SK-N-SH (cell line): Measurements from ENCODE around the gene MACROD2. TPM values are rescaled to one million over a fixed set of nuclear protein-coding genes. Genes with fewer than 3 reads are reported as not detected.

Experiments used
- CTCF ChIA-PET: fragments of 300-600, 350-600 bp; formaldehyde crosslinking; extraction: SDS; loops from one replicate; lab custom pipeline; 2021; lab: Yijun Ruan, JAX
- POLR2A ChIA-PET: fragments of 350-600 bp; sonication (Branson Sonifier 250); formaldehyde crosslinking; extraction: SDS; loops from one replicate; lab custom pipeline; 2020; ENCODE audit warnings: antibody characterized with exemption, inconsistent platforms; lab: Yijun Ruan, JAX
- DNase-seq: peaks from one replicate; pipeline ENCODE4 v3.0.0; 2012
- H2AFZ ChIP-seq: fragments of 200-600 bp; sonication (generic); 2 replicates; pipeline ENCODE4 v1.8.1; 2016; ENCODE audit warnings: antibody characterized with exemption, mild to moderate bottlenecking, low read depth
- H3F3A ChIP-seq: fragments of 200-600 bp; sonication (generic); replicated peaks from 2 replicates; pipeline ENCODE3; 2016; ENCODE audit warnings: antibody characterized with exemption, mild to moderate bottlenecking; ENCODE audit not compliant: insufficient read depth
- H3K27ac ChIP-seq, 2 experiments: fragments of 200-500 bp in 1 of 2; fragments of 200-600 bp in 1 of 2; sonication (Bioruptor generic) in 1 of 2; sonication (generic), shearing (Covaris generic) in 1 of 2; 2 replicates each; pipeline versions ENCODE4 v1.5.1 to v1.6.1; 2014 to 2016; ENCODE audit warnings: low read depth in 2 of 2, inconsistent platforms in 1 of 2, low read length in 1 of 2, mild to moderate bottlenecking in 1 of 2, mixed read lengths in 1 of 2
- H3K27me3 ChIP-seq: fragments of 200-600 bp; sonication (generic), shearing (Covaris generic); 2 replicates; pipeline ENCODE4 v1.6.1; 2016; ENCODE audit warnings: mixed run types; ENCODE audit not compliant: insufficient read depth
- H3K36me3 ChIP-seq, 2 experiments: fragments of 200-500 bp in 1 of 2; fragments of 200-600 bp in 1 of 2; sonication (Bioruptor generic) in 1 of 2; sonication (generic) in 1 of 2; replicated peaks in 1 of 2; 2 replicates each; pipeline versions ENCODE3 to v1.5.1; 2014 to 2016; ENCODE audit warnings: low read length in 1 of 2, mild to moderate bottlenecking in 1 of 2; ENCODE audit not compliant: insufficient read depth in 2 of 2, control insufficient read depth in 1 of 2
- H3K4me1 ChIP-seq, 2 experiments: fragments of 200-500 bp in 1 of 2; fragments of 200-600 bp in 1 of 2; sonication (Bioruptor generic) in 1 of 2; sonication (generic), shearing (Covaris generic) in 1 of 2; 2 replicates each; pipeline versions ENCODE4 v1.5.1 to v1.6.1; 2014 to 2016; ENCODE audit warnings: low read depth in 1 of 2, low read length in 1 of 2, mixed run types in 1 of 2; ENCODE audit not compliant: insufficient read depth in 2 of 2, control insufficient read depth in 1 of 2
- H3K4me2 ChIP-seq: fragments of 200-600 bp; sonication (generic), shearing (Covaris generic); 2 replicates; pipeline ENCODE4 v1.6.1; 2017; ENCODE audit warnings: mixed run types
- H3K4me3 ChIP-seq, 2 experiments: fragments of 200-500 bp in 1 of 2; fragments of 200-600 bp in 1 of 2; sonication (Bioruptor generic) in 1 of 2; sonication (generic), shearing (Covaris generic) in 1 of 2; 2 replicates each; pipeline versions ENCODE4 v1.5.1 to v1.8.1; 2014 to 2016; ENCODE audit warnings: low read depth in 2 of 2, inconsistent platforms in 1 of 2, low read length in 1 of 2, mild to moderate bottlenecking in 1 of 2, mixed read lengths in 1 of 2, moderate library complexity in 1 of 2
- H3K79me2 ChIP-seq: fragments of 200-600 bp; sonication (generic); 2 replicates; pipeline ENCODE4 v1.8.1; 2017; ENCODE audit warnings: mild to moderate bottlenecking; ENCODE audit not compliant: insufficient read depth
- H3K9ac ChIP-seq: fragments of 200-600 bp; sonication (generic); 2 replicates; pipeline ENCODE4 v1.6.1; 2017; ENCODE audit warnings: mixed run types
- H3K9me2 ChIP-seq: fragments of 200-600 bp; sonication (generic); 2 replicates; pipeline ENCODE4 v1.6.1; 2017; ENCODE audit warnings: mixed run types
- H3K9me3 ChIP-seq: fragments of 200-600 bp; sonication (generic); 2 replicates; pipeline ENCODE4 v1.6.1; 2017; ENCODE audit warnings: mixed run types, mild to moderate bottlenecking, moderate library complexity
- H4K20me1 ChIP-seq: fragments of 200-600 bp; sonication (generic); 2 replicates; pipeline ENCODE4 v1.6.1; 2017; ENCODE audit warnings: mild to moderate bottlenecking, mixed run types; ENCODE audit not compliant: insufficient read depth
- CHD2 ChIP-seq: fragments of 150-350 bp; IDR thresholded peaks from 2 replicates; pipeline ENCODE4 v1.6.1; 2018; ENCODE audit warnings: low read length; ENCODE audit not compliant: partially characterized antibody
- ELF1 ChIP-seq: IDR thresholded peaks from 2 replicates; pipeline ENCODE4 v1.4.0; 2012
- EP300 ChIP-seq, 2 experiments: IDR thresholded peaks; 2 replicates each; pipeline versions ENCODE4 v1.4.0 to v1.6.1; 2012; ENCODE audit warnings: borderline replicate concordance in 1 of 2, low read depth in 1 of 2, low read length in 1 of 2
- FOSL2 ChIP-seq: IDR thresholded peaks from 2 replicates; pipeline ENCODE4 v1.4.0; 2012; ENCODE audit warnings: low read depth, mild to moderate bottlenecking, moderate library complexity, borderline replicate concordance
- FOXJ3 ChIP-seq: sonication (generic); formaldehyde crosslinking; IDR thresholded peaks from 2 replicates; pipeline ENCODE4 v1.5.1; 2020; ENCODE audit warnings: mild to moderate bottlenecking, missing genetic modification reagents
- GABPA ChIP-seq: IDR thresholded peaks from 2 replicates; pipeline ENCODE4 v1.4.0; 2012; ENCODE audit warnings: low read depth, mild to moderate bottlenecking
- GATA2 ChIP-seq: sonication (generic); formaldehyde crosslinking; IDR thresholded peaks from 2 replicates; pipeline ENCODE4 v1.5.0; 2020; ENCODE audit warnings: mild to moderate bottlenecking, missing genetic modification reagents
- MAX ChIP-seq: IDR thresholded peaks from 2 replicates; pipeline ENCODE4 v1.4.0; 2012; ENCODE audit warnings: low read depth
- NRF1 ChIP-seq: IDR thresholded peaks from 2 replicates; pipeline ENCODE4 v1.6.1; 2012; ENCODE audit warnings: low read depth, mild to moderate bottlenecking, low read length
- RAD21 ChIP-seq: IDR thresholded peaks from 2 replicates; pipeline ENCODE4 v1.6.1; 2012; ENCODE audit warnings: mild to moderate bottlenecking, low read length
- RCOR1 ChIP-seq: fragments of 150-350 bp; IDR thresholded peaks from 2 replicates; pipeline ENCODE4 v1.6.1; 2017; ENCODE audit warnings: antibody characterized with exemption, low read length
- REST ChIP-seq: IDR thresholded peaks from 2 replicates; pipeline ENCODE4 v1.6.1; 2012; ENCODE audit warnings: mild to moderate bottlenecking, low read depth, low read length, moderate library complexity
- RFX5 ChIP-seq: IDR thresholded peaks from 2 replicates; pipeline ENCODE4 v1.6.1; 2012; ENCODE audit warnings: mild to moderate bottlenecking, improper control_type of control experiment, low read length
- RXRA ChIP-seq: IDR thresholded peaks from 2 replicates; pipeline ENCODE4 v1.4.0; 2012; ENCODE audit warnings: low read depth, mild to moderate bottlenecking, borderline replicate concordance
- TAF1 ChIP-seq: IDR thresholded peaks from 2 replicates; pipeline ENCODE4 v1.6.1; 2012; ENCODE audit warnings: low read depth, mild to moderate bottlenecking, low read length, moderate library complexity, borderline replicate concordance
- TCF12 ChIP-seq: IDR thresholded peaks from 2 replicates; pipeline ENCODE4 v1.4.0; 2012
- TEAD4 ChIP-seq: IDR thresholded peaks from 2 replicates; pipeline ENCODE4 v1.4.0; 2012; ENCODE audit warnings: mild to moderate bottlenecking, borderline replicate concordance; ENCODE audit not compliant: insufficient read depth
- YY1 ChIP-seq: IDR thresholded peaks from 2 replicates; pipeline ENCODE4 v1.4.0; 2012; ENCODE audit warnings: low read depth, mild to moderate bottlenecking
- ZBTB33 ChIP-seq: IDR thresholded peaks from 2 replicates; pipeline ENCODE4 v1.4.0; 2012; ENCODE audit warnings: low read depth, borderline replicate concordance
- WGBS: methylation state at CpG from one replicate; pipeline ENCODE4 v1.1.6; 2017; ENCODE audit warnings: low lambda C conversion rate; 5-methylcytosine and 5-hydroxymethylcytosine counted together
- polyA plus RNA-seq, 3 experiments: library from polyadenylated mRNA; depleted of rRNA; stranded (reverse); fragments of >200 nt; gene quantifications; 2 replicates each; pipeline ENCODE4 v1.2.3, GENCODE V29; 2012

MACROD2 gene
- polyA plus RNA-seq, 1 of the 3 experiments (the other 2 are of a cell fraction) = 0.33 TPM

DNA sequence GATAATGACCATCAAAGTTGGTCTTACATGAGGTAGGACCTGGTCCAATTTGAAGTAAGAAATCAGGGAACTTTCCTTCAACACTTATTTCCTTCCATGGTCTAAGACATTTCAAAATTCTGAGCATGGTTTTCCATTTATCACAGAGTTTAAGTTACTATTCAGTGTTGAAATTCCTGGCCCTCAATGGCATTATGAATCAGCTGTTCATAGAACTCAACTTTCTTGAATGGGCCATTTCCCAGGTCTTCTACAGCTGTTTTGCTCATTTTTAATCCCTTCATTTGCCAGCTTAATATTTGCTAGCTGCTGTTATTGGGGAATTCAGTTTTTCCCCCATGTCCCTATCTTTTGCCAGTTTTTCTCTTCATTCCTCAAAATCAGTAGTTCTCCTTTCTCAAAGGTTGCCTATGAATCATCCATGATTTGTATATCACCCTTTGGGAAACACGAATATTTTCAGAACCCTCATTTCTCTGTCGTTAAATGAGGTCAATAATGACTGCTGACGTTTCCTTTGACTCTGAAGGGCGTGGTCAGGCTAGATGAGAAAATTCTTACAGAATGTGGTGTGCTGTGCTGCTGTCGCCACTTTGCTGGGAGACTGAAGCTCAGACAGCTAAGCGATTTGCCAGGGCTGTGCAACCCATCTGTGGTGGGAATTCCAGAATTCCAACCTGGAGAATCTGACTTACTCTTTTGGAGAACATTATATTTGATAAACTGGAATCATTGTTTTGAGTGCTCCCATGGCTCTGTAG is 558.6 kb downstream of the MACROD2 start:
- no peaks in the 10 kb centered on the region for H3K9me3 ChIP-seq
- no peak for TF ChIP-seq YY1
- TF ChIP-seq RAD21 = no peak
- no peak for TF ChIP-seq REST
- no peak for TF ChIP-seq FOXJ3
- TF ChIP-seq TAF1 = no peak
- TF ChIP-seq GABPA = no peak
- no peak for TF ChIP-seq CHD2
- TF ChIP-seq, all 33 proteins: peak for 0
- CTCF ChIA-PET = no interaction called here
- H3K4me1 ChIP-seq = no peaks in the 10 kb centered on the region
- H3K4me2 ChIP-seq = no peak overlapping the region
- no peaks in the 10 kb centered on the region for H4K20me1 ChIP-seq
- H2AFZ ChIP-seq = no peak overlapping the region
- H3K4me3 ChIP-seq = no peak overlapping the region
- no peak overlapping the region for H3K27ac ChIP-seq
- POLR2A ChIA-PET = no interaction called here
- H3K9ac ChIP-seq = no peak overlapping the region
- 57% methylated on average over 6 of the region's 6 CpGs for WGBS
- no peaks in the 10 kb centered on the region for H3F3A ChIP-seq
- DNase-seq = no peak
- no peaks in the 10 kb centered on the region for H3K79me2 ChIP-seq
- H3K9me2 ChIP-seq = no peaks in the 10 kb centered on the region
- H3K27me3 ChIP-seq = no peaks in the 10 kb centered on the region
- no peaks in the 10 kb centered on the region for H3K36me3 ChIP-seq

DNA sequence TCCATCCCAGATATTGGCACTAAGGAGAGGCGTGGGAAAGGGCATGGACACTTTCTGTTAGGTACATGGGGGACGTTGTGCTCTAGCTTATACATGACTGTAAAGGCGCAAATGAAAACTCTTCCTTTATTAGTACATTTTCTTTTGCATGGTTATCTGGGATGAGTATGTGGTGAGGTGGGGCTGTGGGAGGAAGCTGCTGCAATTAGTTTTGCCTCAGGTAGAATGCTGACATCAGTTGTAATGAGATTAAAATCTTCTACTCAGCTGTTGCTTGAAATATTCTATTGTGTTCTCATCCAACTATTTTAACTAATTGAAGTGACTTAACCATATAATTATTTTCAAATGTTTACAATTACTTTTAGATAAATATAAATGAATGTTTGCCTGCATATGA is 560.4 kb downstream of the MACROD2 start:
- H3K9me2 ChIP-seq = no peaks in the 10 kb centered on the region
- ChIA-PET CTCF (interaction anchor here (0.8 kb wide), 1 partner anchor 21 kb away, joined by 3 read pairs; no protein-coding TSS in a partner anchor), POLR2A (no interaction called here)
- H3K27ac ChIP-seq = no peak overlapping the region
- no peaks in the 10 kb centered on the region for H4K20me1 ChIP-seq
- H3K27me3 ChIP-seq = no peaks in the 10 kb centered on the region
- H2AFZ ChIP-seq = no peak overlapping the region
- WGBS = 76% methylated on average over 3 of the region's 3 CpGs
- no peaks in the 10 kb centered on the region for H3K36me3 ChIP-seq
- H3K9ac ChIP-seq = no peak overlapping the region
- DNase-seq = no peak
- H3K4me3 ChIP-seq = no peak overlapping the region
- H3K9me3 ChIP-seq = no peaks in the 10 kb centered on the region
- no peaks in the 10 kb centered on the region for H3K4me1 ChIP-seq
- H3K79me2 ChIP-seq = no peaks in the 10 kb centered on the region; the same call in 1 of the 2 replicates
- no peak overlapping the region for H3K4me2 ChIP-seq
- no peaks in the 10 kb centered on the region for H3F3A ChIP-seq
- TF ChIP-seq EP300 (IDR thresholded peaks at IDR 0.05; ENCODE audit: borderline replicate concordance in 1 of 2, low read depth in 1 of 2, low read length in 1 of 2) (no peak), FOSL2 (no peak), TEAD4 (no peak), GATA2 (CRISPR knock-in tag) (no peak), RXRA (no peak), RCOR1 (no peak), RFX5 (no peak), FOXJ3 (no peak), MAX (no peak), ELF1 (no peak), NRF1 (no peak), TCF12 (no peak), ZBTB33 (no peak), TAF1 (no peak)
